ENCODE measurements around the gene POP4. TPM values are rescaled to one million over a fixed set of nuclear protein-coding genes. Genes with fewer than 3 reads are reported as not detected.

POP4 gene
- total RNA-seq, 1 experiment from 2014 or later = 116 TPM

DNA sequence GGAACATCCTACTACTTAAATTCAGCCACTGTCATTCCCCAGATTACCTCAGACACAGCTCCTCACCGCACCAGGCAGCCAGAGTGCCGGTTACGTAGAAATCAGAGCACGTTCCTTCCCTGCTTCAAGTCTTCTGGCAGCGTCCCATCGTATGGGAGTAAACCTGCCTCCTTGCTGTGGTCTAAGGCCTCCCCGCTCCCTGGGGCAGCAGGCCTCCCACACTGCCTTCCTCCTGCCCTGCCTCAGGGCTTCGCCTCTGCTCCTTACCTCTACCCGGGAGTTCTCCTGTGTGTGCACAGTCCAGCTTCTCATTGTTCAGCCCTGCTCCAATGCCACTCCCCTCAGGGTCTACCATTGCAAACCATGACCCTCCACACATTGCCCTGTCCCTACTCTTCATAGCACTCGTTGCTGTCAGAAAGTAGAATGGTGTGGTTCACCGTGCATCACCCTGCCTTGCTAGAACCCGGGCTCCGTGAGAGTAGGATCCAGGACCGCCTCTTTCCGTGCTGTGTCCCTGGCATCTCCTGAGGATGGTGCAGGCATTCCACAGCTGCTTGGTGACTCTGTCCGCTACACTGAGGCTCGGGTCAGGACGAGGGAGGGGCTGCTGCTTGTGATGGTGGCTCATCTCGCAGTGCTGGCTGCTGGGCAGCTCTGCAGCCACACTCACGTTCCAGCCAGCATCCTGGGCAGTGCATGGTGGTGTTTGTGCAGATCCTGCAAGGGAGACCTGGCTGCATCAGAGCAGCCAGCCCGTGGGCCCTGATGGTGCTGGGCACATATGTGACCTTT is 6.9 kb downstream of the POP4 start:
- H3K4me3 ChIP-seq (ENCODE audit: low read depth in 2 of 2, low read length in 2 of 2) = no peak overlapping the region
- no peaks in the 10 kb centered on the region for H3K27me3 ChIP-seq (ENCODE audit: control insufficient read depth, insufficient read depth, low read length)
- TF ChIP-seq TCF7L2 (IDR thresholded peaks at IDR 0.05; ENCODE audit: low read depth, low read length) = no peak
- TF ChIP-seq POLR2AphosphoS5 (IDR thresholded peaks at IDR 0.05; ENCODE audit: low read depth, low read length) = no peak
- TF ChIP-seq CTCF (IDR thresholded peaks at IDR 0.05) = no peak
- no peak for TF ChIP-seq SIN3A (IDR thresholded peaks at IDR 0.05; ENCODE audit: borderline replicate concordance, insufficient read depth, low read depth, low read length)
- H3K9me3 ChIP-seq (ENCODE audit: control insufficient read depth, insufficient read depth, low read depth, low read length) = no peaks in the 10 kb centered on the region
- H3K4me1 ChIP-seq (ENCODE audit: control insufficient read depth, insufficient read depth, low read length) = no peaks in the 10 kb centered on the region
- in situ Hi-C loops (cut with HindIII; ENCODE audit: low pct_unique_long_range_greater_than_20kb, low sequenced_read_pairs) (no loop called here), intact Hi-C loops (cut with micrococcal nuclease; ENCODE audit: unreplicated experiment) (no loop called here)
- no TSS peak for BruUV-seq (replicated peaks)
- no peak overlapping the region for H3K27ac ChIP-seq (ENCODE audit: low read length)
- ATAC-seq = no peak
- CTCF ChIA-PET = interaction anchor here (0.6 kb wide), 1 partner anchor 60 kb away, joined by 3 read pairs; no protein-coding TSS in a partner anchor
- no peak for DNase-seq (ENCODE audit: low read depth, low spot score)
- H3K36me3 ChIP-seq (ENCODE audit: control insufficient read depth, insufficient read depth, low read length) = peaks cover 5% of the 10 kb centered on the region; the same call in 1 of the 2 replicates
- POLR2A ChIA-PET = interaction anchor here (0.5 kb wide), 1 partner anchor 58 kb away, joined by 3 read pairs; no protein-coding TSS in a partner anchor

- ChIA-PET POLR2A (no interaction called here), CTCF (no interaction called here)
- Histone ChIP-seq H3K36me3 (ENCODE audit: control insufficient read depth, insufficient read depth, low read length) (peaks cover 5% of the 10 kb centered on the region; the same call in 1 of the 2 replicates), H3K27me3 (ENCODE audit: control insufficient read depth, insufficient read depth, low read length) (no peaks in the 10 kb centered on the region), H3K4me1 (ENCODE audit: control insufficient read depth, insufficient read depth, low read length) (no peaks in the 10 kb centered on the region), H3K4me3 (ENCODE audit: low read depth in 2 of 2, low read length in 2 of 2) (no peak overlapping the region), H3K27ac (ENCODE audit: low read length) (no peak overlapping the region), H3K9me3 (ENCODE audit: control insufficient read depth, insufficient read depth, low read depth, low read length) (no peaks in the 10 kb centered on the region)
- in situ Hi-C loops (cut with HindIII; ENCODE audit: low pct_unique_long_range_greater_than_20kb, low sequenced_read_pairs) = no loop called here
- ATAC-seq (no peak), DNase-seq (ENCODE audit: low read depth, low spot score) (no peak)
- intact Hi-C loops (cut with micrococcal nuclease; ENCODE audit: unreplicated experiment) = no loop called here
- BruUV-seq (replicated peaks) = no TSS peak
- TF ChIP-seq SIN3A (IDR thresholded peaks at IDR 0.05; ENCODE audit: borderline replicate concordance, insufficient read depth, low read depth, low read length) (no peak), POLR2AphosphoS5 (IDR thresholded peaks at IDR 0.05; ENCODE audit: low read depth, low read length) (no peak), TCF7L2 (IDR thresholded peaks at IDR 0.05; ENCODE audit: low read depth, low read length) (no peak)
- TF ChIP-seq, protein P1, sequence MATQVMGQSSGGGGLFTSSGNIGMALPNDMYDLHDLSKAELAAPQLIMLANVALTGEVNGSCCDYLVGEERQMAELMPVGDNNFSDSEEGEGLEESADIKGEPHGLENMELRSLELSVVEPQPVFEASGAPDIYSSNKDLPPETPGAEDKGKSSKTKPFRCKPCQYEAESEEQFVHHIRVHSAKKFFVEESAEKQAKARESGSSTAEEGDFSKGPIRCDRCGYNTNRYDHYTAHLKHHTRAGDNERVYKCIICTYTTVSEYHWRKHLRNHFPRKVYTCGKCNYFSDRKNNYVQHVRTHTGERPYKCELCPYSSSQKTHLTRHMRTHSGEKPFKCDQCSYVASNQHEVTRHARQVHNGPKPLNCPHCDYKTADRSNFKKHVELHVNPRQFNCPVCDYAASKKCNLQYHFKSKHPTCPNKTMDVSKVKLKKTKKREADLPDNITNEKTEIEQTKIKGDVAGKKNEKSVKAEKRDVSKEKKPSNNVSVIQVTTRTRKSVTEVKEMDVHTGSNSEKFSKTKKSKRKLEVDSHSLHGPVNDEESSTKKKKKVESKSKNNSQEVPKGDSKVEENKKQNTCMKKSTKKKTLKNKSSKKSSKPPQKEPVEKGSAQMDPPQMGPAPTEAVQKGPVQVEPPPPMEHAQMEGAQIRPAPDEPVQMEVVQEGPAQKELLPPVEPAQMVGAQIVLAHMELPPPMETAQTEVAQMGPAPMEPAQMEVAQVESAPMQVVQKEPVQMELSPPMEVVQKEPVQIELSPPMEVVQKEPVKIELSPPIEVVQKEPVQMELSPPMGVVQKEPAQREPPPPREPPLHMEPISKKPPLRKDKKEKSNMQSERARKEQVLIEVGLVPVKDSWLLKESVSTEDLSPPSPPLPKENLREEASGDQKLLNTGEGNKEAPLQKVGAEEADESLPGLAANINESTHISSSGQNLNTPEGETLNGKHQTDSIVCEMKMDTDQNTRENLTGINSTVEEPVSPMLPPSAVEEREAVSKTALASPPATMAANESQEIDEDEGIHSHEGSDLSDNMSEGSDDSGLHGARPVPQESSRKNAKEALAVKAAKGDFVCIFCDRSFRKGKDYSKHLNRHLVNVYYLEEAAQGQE (IDR thresholded peaks at IDR 0.05; ENCODE audit: insufficient read depth in 1 of 2, low read depth in 2 of 2, low read length in 1 of 2) = no peak
Measured at GRCh38 chr19:29614046-29614445, 8.0 kb downstream of the POP4 start.

DNA sequence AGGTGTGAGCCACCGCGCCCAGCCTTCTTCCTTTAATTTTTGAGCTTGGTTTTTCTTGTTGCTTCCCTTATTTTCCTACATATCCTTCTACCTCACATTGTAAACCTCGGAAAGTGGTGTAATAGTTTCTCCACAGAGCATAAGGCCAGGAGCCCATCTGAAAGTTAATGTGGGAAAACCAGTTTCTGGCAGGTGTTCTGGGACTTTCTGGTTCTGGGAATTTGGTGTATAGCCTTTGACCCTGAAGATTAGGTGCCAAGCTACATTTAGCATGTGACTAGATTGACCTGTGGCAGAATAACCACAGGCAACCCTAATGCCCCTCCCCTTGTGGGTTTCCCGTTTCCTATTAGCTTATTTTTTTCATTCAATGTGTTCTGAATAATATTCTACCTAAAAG is 8.7 kb downstream of the POP4 start:
- no TSS peak for BruUV-seq (replicated peaks)
- H3K4me3 ChIP-seq (ENCODE audit: low read depth in 2 of 2, low read length in 2 of 2) = no peak overlapping the region
- POLR2A ChIA-PET = no interaction called here
- H3K27me3 ChIP-seq (ENCODE audit: control insufficient read depth, insufficient read depth, low read length) = no peaks in the 10 kb centered on the region
- no peak for DNase-seq (ENCODE audit: low read depth, low spot score)
- H3K4me1 ChIP-seq (ENCODE audit: control insufficient read depth, insufficient read depth, low read length) = no peaks in the 10 kb centered on the region
- no peak overlapping the region for H3K27ac ChIP-seq (ENCODE audit: low read length)
- CTCF ChIA-PET = interaction anchor here (0.6 kb wide), 2 partner anchors 238 to 840 kb away, joined by 3 read pairs; no protein-coding TSS in a partner anchor
- no peak for ATAC-seq
- H3K36me3 ChIP-seq (ENCODE audit: control insufficient read depth, insufficient read depth, low read length) = peaks cover 5% of the 10 kb centered on the region; the same call in 1 of the 2 replicates
- no peaks in the 10 kb centered on the region for H3K9me3 ChIP-seq (ENCODE audit: control insufficient read depth, insufficient read depth, low read depth, low read length)
- intact Hi-C loops (cut with micrococcal nuclease; ENCODE audit: unreplicated experiment) (no loop called here), in situ Hi-C loops (cut with HindIII; ENCODE audit: low pct_unique_long_range_greater_than_20kb, low sequenced_read_pairs) (no loop called here)
- no peak for TF ChIP-seq SIN3A (IDR thresholded peaks at IDR 0.05; ENCODE audit: borderline replicate concordance, insufficient read depth, low read depth, low read length)
- no peak for TF ChIP-seq POLR2AphosphoS5 (IDR thresholded peaks at IDR 0.05; ENCODE audit: low read depth, low read length)
- TF ChIP-seq, protein P1 (IDR thresholded peaks at IDR 0.05; ENCODE audit: insufficient read depth in 1 of 2, low read depth in 2 of 2, low read length in 1 of 2) = no peak
- TF ChIP-seq TCF7L2 (IDR thresholded peaks at IDR 0.05; ENCODE audit: low read depth, low read length) = no peak

Data from Panc1 (cell line).